GM21528 (cell line): ENCODE measurements around the gene RAB3IL1.
"Not testable (repeated sequence)": the region's sequence is repeated elsewhere in the genome, so short reads cannot be mapped to it uniquely, and the experiment has no call there.

Experiments
- ATAC-seq: cut with Tn5 transposase; IDR thresholded peaks from one replicate; pipeline ENCODE4 v1.9.1; 2021; ENCODE audit warnings: mild to moderate bottlenecking, moderate library complexity; ENCODE audit not compliant: unreplicated experiment, low FRiP score

Gene RAB3IL1

GRCh38 chr11:61954106-61954850 is 36.9 kb upstream of the RAB3IL1 start:
- no peak for ATAC-seq

DNA sequence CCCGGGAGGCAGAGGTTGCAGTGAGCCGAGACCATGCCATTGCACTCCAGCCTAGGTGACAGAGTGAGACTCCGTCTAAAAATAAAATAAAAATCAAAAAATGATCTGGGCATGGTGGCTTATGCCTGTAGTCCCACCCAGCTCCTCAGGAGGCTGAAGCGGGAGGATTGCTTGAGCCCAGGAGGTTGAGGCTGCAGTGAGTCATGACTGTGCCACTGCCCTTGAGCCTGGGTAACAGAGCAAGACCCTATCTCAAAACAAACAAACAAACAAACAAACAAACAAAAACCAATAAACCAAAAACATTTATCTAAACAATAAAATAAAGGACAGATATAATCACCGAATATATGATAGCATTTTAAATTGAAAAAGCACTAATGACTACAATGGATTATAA is 36.3 kb upstream of the RAB3IL1 start:
- not testable (repeated sequence) for ATAC-seq

- no peak for ATAC-seq
Measured at GRCh38 chr11:61952882-61953281, 35.5 kb upstream of the RAB3IL1 start.

DNA sequence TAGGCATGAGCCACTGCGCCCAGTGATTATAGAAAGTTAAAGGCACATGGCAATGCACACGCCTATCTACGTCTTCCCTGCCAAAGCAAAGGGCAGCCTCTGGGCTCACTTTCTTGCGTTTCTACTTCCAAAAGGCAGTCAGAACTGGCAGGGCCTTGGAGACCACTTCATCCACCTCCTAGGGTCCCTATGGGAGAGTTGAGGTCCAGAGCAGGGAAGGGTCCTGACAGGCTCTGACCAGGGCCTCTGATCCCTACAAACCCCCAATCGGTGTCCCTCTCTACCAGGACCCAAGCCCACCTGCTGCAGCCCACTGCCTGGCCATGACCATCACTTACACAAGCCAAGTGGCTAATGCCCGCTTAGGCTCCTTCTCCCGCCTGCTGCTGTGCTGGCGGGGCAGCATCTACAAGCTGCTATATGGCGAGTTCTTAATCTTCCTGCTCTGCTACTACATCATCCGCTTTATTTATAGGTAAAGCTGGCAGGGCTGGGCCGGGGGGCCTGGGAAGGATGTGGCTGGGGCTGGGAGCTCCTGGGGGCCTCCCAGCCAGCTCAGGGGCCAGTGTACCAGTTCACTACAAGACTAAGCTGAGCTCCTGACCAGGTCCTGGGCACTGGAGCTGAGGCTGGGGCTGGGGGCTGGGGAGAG is 34.2 kb upstream of the RAB3IL1 start:
- ATAC-seq, result no peak

- no peak for ATAC-seq
Measured at GRCh38 chr11:61950035-61950547, 32.7 kb upstream of the RAB3IL1 start, which contains the start of gene BEST1. Gene BEST1 (plus strand): TSS chr11:61950351. CDS start chr11:61951807, 1,456 bp downstream.

GRCh38 chr11:61949169-61950034 is 32.0 kb upstream of the RAB3IL1 start:
- ATAC-seq, result no peak

DNA sequence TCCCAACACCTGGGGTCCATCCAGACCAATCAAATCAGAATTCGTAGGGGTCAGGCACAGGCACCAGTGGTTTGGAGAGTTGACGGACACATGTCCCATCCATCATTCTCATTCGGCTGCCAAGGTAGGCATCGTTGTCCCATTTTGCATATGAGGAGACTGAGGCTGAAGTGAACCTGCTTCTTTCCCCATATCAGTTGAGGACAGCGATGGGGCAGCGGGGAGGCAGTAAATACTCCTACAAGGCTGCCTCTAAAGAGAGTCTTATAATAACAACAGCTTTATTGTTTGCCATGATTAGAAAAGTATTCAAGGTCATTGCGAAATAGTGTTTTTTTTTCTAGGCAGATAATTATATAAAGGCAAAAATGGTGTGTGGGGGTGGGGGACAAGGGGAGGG is 31.1 kb upstream of the RAB3IL1 start:
- no peak for ATAC-seq

GRCh38 chr11:61947486-61948210 is 30.3 kb upstream of the RAB3IL1 start:
- no peak for ATAC-seq

GRCh38 chr11:61946894-61947293 is 29.5 kb upstream of the RAB3IL1 start:
- no peak for ATAC-seq

- no peak for ATAC-seq
Measured at GRCh38 chr11:61945191-61945590, 27.8 kb upstream of the RAB3IL1 start.

DNA sequence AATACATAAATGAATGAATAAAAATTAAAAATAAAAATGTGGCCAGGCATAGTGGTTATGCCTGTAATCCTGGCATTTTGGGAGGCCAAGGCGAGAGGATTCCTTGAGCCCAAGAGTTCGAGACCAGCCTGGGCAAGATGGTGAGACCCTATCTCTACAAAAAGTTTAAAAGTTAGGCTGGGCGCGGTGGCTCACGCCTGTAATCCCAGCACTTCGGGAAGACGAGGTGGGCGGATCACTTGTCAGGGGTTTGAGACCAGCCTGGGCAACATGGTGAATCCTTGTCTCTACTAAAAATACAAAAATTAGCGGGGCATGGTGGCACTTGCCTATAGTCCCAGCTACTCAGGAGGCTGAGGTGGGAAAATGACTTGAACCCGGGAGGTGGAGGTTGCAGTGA is 23.1 kb upstream of the RAB3IL1 start:
- no peak for ATAC-seq

GRCh38 chr11:61935861-61936260 is 18.5 kb upstream of the RAB3IL1 start:
- ATAC-seq, result no peak

- ATAC-seq, result no peak
Measured at GRCh38 chr11:61930933-61931332, 13.6 kb upstream of the RAB3IL1 start.

GRCh38 chr11:61928606-61929005 is 11.2 kb upstream of the RAB3IL1 start:
- ATAC-seq, result no peak

- ATAC-seq, result no peak
Measured at GRCh38 chr11:61927501-61927900, 10.1 kb upstream of the RAB3IL1 start.

GRCh38 chr11:61926235-61926634 is 8.9 kb upstream of the RAB3IL1 start:
- ATAC-seq, result no peak

DNA sequence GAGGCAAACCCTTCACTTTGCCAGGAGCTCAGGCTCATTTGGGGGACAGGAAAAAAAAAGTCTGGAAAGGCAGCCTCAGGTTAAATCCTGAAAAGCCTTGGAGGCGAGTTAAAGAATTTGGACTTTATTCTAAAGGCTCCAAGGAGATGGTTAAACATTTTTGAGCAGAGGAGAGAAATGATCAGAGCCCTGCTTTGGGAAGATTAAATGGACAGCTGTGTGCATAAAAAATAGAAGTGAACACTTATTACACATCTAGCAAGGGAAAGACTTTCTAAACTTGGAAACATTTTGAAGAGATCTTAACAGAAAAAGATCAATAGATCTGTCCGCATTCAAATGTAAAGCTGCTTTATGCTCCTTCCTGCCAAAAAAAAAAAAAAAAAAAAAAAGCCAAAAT is 8.4 kb upstream of the RAB3IL1 start:
- no peak for ATAC-seq

GRCh38 chr11:61924064-61924455 is 6.7 kb upstream of the RAB3IL1 start:
- ATAC-seq, result no peak

DNA sequence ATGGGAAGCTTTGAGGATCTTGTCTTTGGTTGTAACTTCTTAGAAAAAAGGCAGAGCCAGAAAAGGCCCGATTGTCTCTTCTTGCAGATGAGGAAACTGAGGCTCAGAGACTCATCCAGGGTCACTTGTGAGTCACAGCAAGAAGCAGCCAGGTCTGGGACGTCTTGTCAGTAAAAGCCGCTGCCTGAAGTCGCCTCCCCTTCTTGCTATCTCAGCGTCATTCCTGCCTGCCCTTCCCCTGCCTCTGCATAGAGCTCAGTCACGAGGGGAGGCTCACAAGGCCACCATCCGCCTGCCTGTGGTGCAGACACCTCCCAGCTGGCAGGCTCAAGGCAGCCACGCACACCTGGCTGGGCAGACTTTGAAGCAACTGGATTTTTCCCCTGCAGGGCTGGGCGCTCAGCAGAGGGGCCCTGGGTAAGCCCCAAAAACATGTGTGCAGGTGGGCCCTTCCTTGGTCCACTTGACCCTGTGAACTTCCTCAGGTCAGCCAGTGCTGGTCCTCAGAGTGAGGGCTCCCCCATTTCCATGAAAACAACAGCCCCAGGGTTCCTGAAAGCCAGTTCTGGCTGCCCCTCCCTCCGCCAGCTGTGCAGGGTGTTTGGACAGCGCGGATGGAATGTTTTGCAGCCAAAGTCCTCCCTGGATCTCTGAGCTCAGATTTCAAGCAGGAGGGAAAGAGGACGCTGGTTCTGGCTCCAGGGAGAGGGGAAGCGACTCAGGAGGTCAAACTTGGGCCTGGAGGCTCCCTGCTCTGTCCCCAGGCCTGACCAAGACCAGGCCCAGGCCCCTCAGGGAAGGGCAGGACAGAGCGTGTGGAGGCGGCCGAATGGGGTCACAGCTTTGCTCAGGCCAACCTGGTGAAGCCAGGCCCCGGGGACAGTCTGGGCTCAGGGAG is 6.0 kb upstream of the RAB3IL1 start:
- ATAC-seq, result no peak
